Activated naive CD4-positive, alpha-beta T cell treated with anti-CD3 and anti-CD28 coated beads for 36 hours (primary cell): ENCODE measurements around the gene LRP1B. TPM values are rescaled to one million over a fixed set of nuclear protein-coding genes. Genes with fewer than 3 reads are reported as not detected.

Experiments
- CTCF ChIA-PET: fragments of 350-600 bp; sonication (Branson Sonifier 250); formaldehyde crosslinking; loops from one replicate; lab custom pipeline; 2021; ENCODE audit warnings: antibody characterized with exemption; lab: Charles Lee
- DNase-seq: peaks from one replicate; pipeline ENCODE4 v3.0.0-alpha.2; 2020
- H3K27ac Mint-ChIP-seq: one replicate; pipeline ENCODE4 v1.8.0; 2021; ENCODE audit warnings: mild to moderate bottlenecking, mixed read lengths
- H3K27me3 Mint-ChIP-seq: one replicate; pipeline ENCODE4 v1.8.0; 2021; ENCODE audit warnings: low read depth, mixed read lengths
- H3K36me3 Mint-ChIP-seq: one replicate; pipeline ENCODE4 v1.8.0; 2021; ENCODE audit warnings: low read depth, mixed read lengths
- H3K4me1 Mint-ChIP-seq: one replicate; pipeline ENCODE4 v1.8.0; 2021; ENCODE audit warnings: low read depth, mixed read lengths
- H3K4me3 Mint-ChIP-seq: one replicate; pipeline ENCODE4 v1.8.0; 2021; ENCODE audit warnings: mild to moderate bottlenecking, moderate library complexity, mixed read lengths
- H3K9me3 Mint-ChIP-seq: one replicate; pipeline ENCODE4 v1.8.0; 2021; ENCODE audit warnings: mixed read lengths
- intact Hi-C: fragments of 100-400 bp; cut with micrococcal nuclease; formaldehyde crosslinking; loops from one replicate; pipeline ENCODE4 v1.15.1; 2023
- total RNA-seq, 2 experiments: library from RNA; stranded (reverse); gene quantifications; one replicate each; pipeline ENCODE4 v1.2.3, GENCODE V29; 2021

Gene LRP1B
- total RNA-seq, 2 experiments from 2014 or later, result not detected

DNA sequence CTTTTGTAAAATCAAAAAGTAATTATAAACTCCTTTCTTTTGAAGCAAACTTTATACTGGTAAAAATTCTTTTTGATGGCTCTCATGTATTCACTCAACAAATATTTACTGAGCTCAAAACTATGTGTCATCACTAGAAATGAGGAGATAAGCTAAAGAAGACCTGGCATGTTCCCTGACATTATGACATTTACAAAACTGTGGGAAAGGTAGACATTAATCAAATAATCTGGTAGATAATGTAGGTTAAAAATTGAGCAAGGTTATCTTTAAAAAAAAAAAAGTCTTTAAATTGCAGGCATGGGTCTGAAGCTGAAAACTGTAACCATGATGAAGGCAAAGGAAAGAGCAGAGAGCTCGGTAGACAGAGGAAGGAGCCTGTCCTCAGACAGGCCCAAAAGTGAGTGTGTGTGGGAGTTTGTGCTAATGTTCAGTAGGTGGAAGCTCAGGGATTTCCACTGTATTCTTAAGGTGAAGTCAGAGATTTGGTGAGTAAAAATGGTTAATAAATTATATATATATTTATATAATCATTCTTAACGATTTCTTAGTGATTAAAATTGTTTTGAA, 612.9 kb downstream of the LRP1B start:
- no peaks in the 10 kb centered on the region for H3K4me1 Mint-ChIP-seq
- CTCF ChIA-PET, result interaction anchor here (0.7 kb wide), 1 partner anchor 28 kb away, joined by 4 read pairs; no protein-coding TSS in a partner anchor
- H3K9me3 Mint-ChIP-seq, result peaks cover 3% of the 10 kb centered on the region
- no peaks in the 10 kb centered on the region for H3K27me3 Mint-ChIP-seq
- no peaks in the 10 kb centered on the region for H3K36me3 Mint-ChIP-seq
- no peak for DNase-seq
- intact Hi-C loops, result no loop called here
- no peak overlapping the region for H3K4me3 Mint-ChIP-seq
- no peak overlapping the region for H3K27ac Mint-ChIP-seq

DNA sequence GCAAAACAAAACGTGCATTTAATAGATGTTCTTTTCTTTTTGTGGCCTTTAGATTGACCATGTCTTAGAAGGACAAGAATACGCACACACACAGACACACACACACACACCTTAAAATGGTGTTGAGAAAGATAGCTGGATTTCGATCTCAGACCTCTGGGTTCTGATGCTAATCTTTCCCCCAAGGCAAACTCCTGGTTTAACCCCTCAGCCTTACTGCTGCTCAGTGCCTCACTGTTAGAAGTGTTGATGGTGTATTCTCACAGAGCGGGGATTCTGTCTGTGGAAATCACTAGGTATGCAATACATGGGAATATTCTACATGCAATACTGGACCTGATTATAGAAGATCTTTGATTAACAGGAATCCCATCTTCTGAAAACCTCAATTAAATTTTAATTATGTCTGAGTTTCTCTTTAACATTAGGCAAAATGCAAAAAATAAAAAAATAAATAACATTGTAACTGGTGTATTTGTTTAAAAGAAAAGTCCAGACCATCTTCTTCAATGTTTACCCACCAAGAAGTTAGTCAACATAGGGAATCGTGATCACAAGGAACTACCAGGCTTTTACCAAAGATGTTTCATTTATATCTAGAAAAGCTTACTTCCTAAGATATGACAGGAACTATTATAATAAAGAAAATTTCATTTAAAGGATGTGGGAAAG, 613.5 kb downstream of the LRP1B start:
- Mint-ChIP-seq H3K27ac (no peak overlapping the region), H3K36me3 (no peaks in the 10 kb centered on the region), H3K27me3 (no peaks in the 10 kb centered on the region), H3K9me3 (peaks cover 3% of the 10 kb centered on the region), H3K4me3 (no peak overlapping the region), H3K4me1 (no peaks in the 10 kb centered on the region)
- DNase-seq, result no peak
- intact Hi-C loops, result no loop called here
- CTCF ChIA-PET, result interaction anchor here (0.7 kb wide), 1 partner anchor 1094 kb away, joined by 3 read pairs; no protein-coding TSS in a partner anchor

DNA sequence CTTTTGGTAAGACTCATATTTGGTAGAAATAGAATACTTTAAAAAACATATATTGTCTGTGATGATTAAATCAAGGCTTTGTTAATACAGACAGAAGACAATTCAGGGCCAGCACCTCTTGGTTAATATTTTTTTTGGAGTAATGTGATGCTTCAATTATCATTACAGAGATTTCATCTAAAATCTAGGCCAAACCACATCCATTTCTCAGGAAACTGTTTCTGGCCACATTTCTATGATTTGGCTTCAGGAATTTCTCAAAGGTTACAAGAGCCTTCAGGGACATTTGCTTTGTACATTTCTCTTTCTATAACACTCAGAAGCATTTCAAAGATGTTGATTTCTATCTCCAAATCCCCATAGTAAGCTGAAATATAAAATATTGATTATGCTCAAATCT, 614.9 kb downstream of the LRP1B start:
- Mint-ChIP-seq H3K27me3 (no peaks in the 10 kb centered on the region), H3K9me3 (peaks cover 3% of the 10 kb centered on the region), H3K4me1 (no peaks in the 10 kb centered on the region), H3K27ac (no peak overlapping the region), H3K36me3 (no peaks in the 10 kb centered on the region), H3K4me3 (no peak overlapping the region)
- intact Hi-C loops, result no loop called here
- CTCF ChIA-PET, result no interaction called here
- no peak for DNase-seq

DNA sequence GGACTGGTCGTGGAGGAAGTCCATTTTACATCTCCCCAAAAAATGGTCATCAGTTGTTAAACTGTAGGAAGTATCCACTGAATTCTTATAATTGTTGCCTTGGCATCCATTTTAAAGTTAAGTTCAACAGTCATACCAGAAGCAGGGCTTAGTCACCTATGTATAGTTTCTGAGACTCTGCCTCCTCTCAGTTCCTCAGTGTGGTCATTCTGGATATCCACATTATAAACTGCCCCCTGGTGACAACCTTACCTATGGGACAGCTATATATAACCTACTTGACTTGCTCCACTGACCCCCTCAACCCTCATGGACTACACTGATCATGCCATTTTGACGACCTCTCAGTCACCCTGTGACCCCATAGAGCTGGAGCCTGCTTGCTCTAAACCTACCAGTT, 617.0 kb downstream of the LRP1B start:
- Mint-ChIP-seq H3K27me3 (no peaks in the 10 kb centered on the region), H3K9me3 (no peaks in the 10 kb centered on the region), H3K36me3 (no peaks in the 10 kb centered on the region), H3K4me1 (no peaks in the 10 kb centered on the region), H3K4me3 (no peak overlapping the region), H3K27ac (no peak overlapping the region)
- CTCF ChIA-PET, result no interaction called here
- DNase-seq, result no peak
- intact Hi-C loops, result no loop called here

DNA sequence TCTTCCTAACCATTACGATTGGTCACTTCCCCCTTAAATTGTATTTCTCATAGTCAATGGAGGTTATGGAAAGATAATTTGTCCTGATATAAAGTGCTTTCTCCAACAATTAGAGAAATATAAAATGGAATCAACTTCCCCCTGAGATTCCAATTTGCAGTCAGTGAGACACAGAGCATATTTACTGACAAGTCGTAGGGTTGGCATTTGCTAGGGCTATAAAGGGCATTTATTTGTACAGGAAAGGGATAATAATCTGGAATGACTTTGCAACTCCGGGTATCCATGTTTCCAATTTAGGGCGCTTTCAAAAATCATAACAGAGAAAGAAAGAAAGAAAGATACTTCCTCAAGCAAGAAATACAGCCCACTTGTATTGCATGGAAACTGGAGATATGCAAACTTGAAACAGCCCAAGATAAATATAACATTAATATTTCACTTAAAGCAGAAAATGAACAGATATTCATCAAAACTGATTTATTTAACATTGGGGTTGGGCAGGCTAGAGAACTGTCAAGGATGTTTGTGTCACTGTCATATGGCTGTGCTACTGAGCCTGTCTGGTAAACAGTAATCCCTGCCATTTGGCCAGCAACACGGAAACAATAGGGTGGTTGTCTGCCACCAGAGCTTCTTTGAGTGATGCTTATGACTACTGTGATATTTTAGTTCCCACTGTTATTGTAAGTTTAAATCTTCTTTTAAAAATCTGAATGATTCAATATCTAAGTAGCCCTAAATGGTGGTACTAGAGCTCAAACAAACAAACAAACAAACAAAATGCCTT, 621.8 kb downstream of the LRP1B start:
- CTCF ChIA-PET, result no interaction called here
- H3K27ac Mint-ChIP-seq, result no peak overlapping the region
- H3K36me3 Mint-ChIP-seq, result no peaks in the 10 kb centered on the region

DNA sequence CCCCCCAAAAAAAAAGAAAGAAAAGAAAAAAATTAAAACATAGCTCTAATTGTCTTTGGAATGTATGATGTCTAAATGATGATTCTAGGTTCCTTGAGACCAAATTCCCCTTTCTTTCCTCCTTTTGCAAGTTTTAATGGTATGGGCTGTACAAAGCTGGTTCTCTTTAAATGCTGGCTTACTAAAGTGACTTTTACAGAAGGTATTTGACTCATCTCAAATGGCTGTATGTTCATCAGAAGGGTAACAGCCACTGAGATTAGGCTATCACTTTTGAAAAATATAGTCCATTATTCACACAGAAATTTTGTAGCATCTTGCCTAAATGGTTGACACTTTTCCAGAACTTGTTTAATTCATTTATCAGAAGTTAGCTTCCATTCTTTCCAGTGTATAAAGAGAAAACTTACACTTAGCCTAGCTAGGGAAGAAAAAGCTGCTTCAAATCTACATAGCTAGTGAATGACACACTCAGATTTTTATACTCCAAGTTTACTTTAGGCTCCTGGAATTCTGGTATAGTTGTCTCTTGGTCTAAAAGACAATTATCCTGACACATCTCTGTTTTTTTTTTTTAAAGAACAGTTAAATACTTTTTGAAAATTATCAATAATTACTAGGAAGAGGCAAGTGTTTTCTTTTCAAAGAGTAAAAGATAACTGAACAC, 622.6 kb downstream of the LRP1B start:
- H3K27me3 Mint-ChIP-seq, result no peaks in the 10 kb centered on the region
- no peak overlapping the region for H3K4me3 Mint-ChIP-seq
- no peak for DNase-seq
- no peaks in the 10 kb centered on the region for H3K4me1 Mint-ChIP-seq
- no peaks in the 10 kb centered on the region for H3K36me3 Mint-ChIP-seq
- no peak overlapping the region for H3K27ac Mint-ChIP-seq
- no peaks in the 10 kb centered on the region for H3K9me3 Mint-ChIP-seq
- CTCF ChIA-PET, result no interaction called here
- intact Hi-C loops, result no loop called here

More for the DNA sequence above, 621.8 kb downstream of the LRP1B start:
- H3K27me3 Mint-ChIP-seq, result no peaks in the 10 kb centered on the region
- H3K4me3 Mint-ChIP-seq, result no peak overlapping the region
- no peak for DNase-seq
- intact Hi-C loops, result no loop called here
- H3K4me1 Mint-ChIP-seq, result no peaks in the 10 kb centered on the region
- no peaks in the 10 kb centered on the region for H3K9me3 Mint-ChIP-seq

DNA sequence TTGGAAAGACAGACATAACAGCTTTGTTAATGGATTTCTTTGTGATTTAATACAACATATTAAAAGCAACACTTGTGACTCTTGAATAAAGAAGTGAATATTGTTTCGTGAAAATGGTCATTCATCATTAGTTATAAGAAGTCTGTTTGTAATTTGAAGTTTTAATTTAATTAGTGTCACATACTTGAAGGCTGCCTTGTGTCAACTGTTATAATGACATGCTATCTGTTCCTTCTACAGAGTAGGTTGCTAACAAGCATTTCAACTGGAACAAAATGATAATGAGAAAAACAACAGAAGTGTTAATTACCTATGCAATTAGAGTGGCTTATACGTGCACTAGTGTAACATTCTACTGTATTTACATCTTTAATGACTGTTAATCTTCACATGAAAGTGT, 624.7 kb downstream of the LRP1B start:
- intact Hi-C loops, result no loop called here
- Mint-ChIP-seq H3K27ac (no peak overlapping the region), H3K4me3 (no peak overlapping the region), H3K4me1 (no peaks in the 10 kb centered on the region), H3K27me3 (no peaks in the 10 kb centered on the region), H3K9me3 (no peaks in the 10 kb centered on the region), H3K36me3 (no peaks in the 10 kb centered on the region)
- CTCF ChIA-PET, result no interaction called here
- DNase-seq, result no peak

DNA sequence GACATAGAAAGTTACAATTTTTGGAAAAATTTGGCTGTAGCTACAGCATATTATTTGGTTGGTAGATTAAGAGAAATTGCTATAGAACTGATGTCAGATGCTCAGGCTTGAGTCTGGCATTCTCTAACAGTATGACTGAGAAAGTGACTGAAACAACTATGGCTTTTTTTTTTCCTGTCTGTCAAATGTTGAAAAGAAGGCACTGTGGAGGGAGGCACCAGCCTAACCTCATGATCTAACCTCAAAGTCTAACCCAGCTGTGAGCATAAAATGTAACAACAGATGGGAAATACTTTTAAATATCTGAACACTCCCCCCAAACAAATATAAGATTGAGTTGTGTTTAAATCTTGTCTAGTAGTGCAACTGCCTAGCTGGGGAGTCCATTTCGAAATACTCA, 629.1 kb downstream of the LRP1B start:
- Mint-ChIP-seq H3K27ac (no peak overlapping the region), H3K36me3 (no peaks in the 10 kb centered on the region), H3K4me3 (no peak overlapping the region), H3K27me3 (no peaks in the 10 kb centered on the region), H3K4me1 (no peaks in the 10 kb centered on the region), H3K9me3 (no peaks in the 10 kb centered on the region)
- no peak for DNase-seq
- intact Hi-C loops, result no loop called here
- CTCF ChIA-PET, result no interaction called here

DNA sequence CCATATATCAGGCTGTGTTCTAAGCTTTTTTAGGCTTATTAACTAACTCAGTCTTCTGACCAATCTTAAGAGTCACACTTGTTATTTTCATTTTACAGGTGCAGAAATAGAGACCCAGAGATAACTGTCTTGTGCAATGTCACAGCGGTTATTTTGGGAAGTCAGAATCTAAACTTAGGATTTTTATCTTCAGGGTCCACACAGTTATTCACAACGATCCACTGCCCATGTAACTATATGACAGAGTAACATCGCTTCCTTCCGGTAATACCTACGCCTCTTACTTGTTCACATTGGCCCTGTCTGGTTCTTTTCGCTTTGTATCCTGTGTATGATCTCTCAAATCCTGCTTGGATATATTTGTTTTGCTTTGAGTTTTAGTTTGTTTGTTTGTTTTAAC, 631.7 kb downstream of the LRP1B start:
- H3K27me3 Mint-ChIP-seq, result no peaks in the 10 kb centered on the region
- H3K27ac Mint-ChIP-seq, result no peak overlapping the region
- CTCF ChIA-PET, result no interaction called here
- H3K9me3 Mint-ChIP-seq, result no peaks in the 10 kb centered on the region
- no peak overlapping the region for H3K4me3 Mint-ChIP-seq
- intact Hi-C loops, result no loop called here
- H3K4me1 Mint-ChIP-seq, result no peaks in the 10 kb centered on the region
- DNase-seq, result no peak
- H3K36me3 Mint-ChIP-seq, result no peaks in the 10 kb centered on the region

DNA sequence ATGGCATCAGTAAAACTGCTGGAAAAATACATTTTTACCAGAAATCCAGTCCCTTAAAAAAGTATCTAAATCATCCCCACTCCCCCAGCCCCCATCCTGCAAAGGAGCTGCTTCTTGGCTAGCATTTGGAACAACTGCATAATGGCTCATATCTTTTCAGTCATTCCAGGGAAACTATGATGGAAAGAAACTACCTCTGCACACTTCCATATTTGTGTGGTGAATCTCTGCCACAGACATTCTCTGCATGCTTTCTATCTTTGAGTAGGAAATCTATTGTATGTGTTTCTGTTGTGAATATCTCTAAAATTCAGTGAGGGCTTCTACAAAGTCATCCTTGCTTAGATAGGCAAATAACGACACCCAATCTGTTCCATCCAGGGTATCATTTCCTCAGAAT, 632.3 kb downstream of the LRP1B start:
- H3K4me1 Mint-ChIP-seq, result no peaks in the 10 kb centered on the region
- no peak overlapping the region for H3K27ac Mint-ChIP-seq
- DNase-seq, result no peak
- no peak overlapping the region for H3K4me3 Mint-ChIP-seq
- no peaks in the 10 kb centered on the region for H3K27me3 Mint-ChIP-seq
- no peaks in the 10 kb centered on the region for H3K9me3 Mint-ChIP-seq
- CTCF ChIA-PET, result no interaction called here
- no peaks in the 10 kb centered on the region for H3K36me3 Mint-ChIP-seq
- intact Hi-C loops, result no loop called here

DNA sequence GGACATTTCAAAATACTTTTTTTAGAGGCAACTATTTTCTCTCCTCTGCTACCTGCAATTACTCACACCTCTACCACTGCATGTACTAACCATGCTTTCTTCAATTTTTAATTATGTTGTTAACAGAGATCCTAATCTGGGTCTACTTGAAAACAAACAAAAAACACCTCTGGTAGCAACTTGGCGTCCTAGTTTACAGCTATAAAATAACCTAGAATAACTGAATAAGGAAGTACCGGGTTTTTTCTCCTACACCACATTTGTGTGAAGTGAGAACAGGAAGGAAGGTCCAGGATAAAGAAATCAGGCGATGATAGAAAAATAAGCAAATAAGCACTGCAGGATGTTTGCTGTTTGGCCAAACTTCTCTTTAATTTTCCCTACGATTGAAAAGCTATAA, 633.5 kb downstream of the LRP1B start:
- no peaks in the 10 kb centered on the region for H3K4me1 Mint-ChIP-seq
- no peak overlapping the region for H3K27ac Mint-ChIP-seq
- no peak for DNase-seq
- intact Hi-C loops, result no loop called here
- H3K36me3 Mint-ChIP-seq, result no peaks in the 10 kb centered on the region
- CTCF ChIA-PET, result no interaction called here
- peaks cover 2% of the 10 kb centered on the region for H3K9me3 Mint-ChIP-seq
- H3K27me3 Mint-ChIP-seq, result no peaks in the 10 kb centered on the region
- H3K4me3 Mint-ChIP-seq, result no peak overlapping the region

DNA sequence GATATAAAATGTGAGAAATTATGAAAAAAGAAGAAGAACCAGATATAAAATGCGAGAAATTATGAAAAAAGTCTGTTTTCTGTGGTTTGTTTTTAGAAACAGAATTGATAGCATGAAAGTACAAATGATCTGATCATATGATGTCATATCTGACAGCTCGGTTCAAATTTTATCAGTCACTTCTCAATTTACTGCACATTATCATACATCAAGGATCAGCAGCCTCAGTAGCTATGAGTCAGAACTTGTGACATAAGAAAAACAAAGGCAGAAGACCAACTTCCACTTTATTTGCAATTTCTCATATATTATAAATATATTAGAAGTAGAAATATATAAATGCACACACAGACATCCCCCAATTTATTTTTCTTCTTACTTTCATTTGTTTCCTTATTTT, 634.0 kb downstream of the LRP1B start:
- Mint-ChIP-seq H3K4me1 (no peaks in the 10 kb centered on the region), H3K36me3 (no peaks in the 10 kb centered on the region), H3K4me3 (no peak overlapping the region), H3K27me3 (no peaks in the 10 kb centered on the region), H3K9me3 (peaks cover 2% of the 10 kb centered on the region), H3K27ac (no peak overlapping the region)
- DNase-seq, result no peak
- intact Hi-C loops, result no loop called here
- CTCF ChIA-PET, result no interaction called here
